ENCODE measurements around the gene PSME3IP1.

Gene PSME3IP1

GRCh38 chr16:57185446-57185944, 344 bp downstream of the PSME3IP1 start:
- H3K36me3 ChIP-seq (ENCODE audit: control insufficient read depth in 2 of 2, insufficient read depth in 1 of 2, low read length in 2 of 2) = no peaks in the 10 kb centered on the region; a peak in 1 of 3 replicates
- H3K4me3 ChIP-seq (ENCODE audit: low read depth, low read length) = peak overlapping the region; percentile 85
- peaks cover 2% of the 10 kb centered on the region for H3K4me1 ChIP-seq (ENCODE audit: control insufficient read depth, insufficient read depth, low read length)
- H3K9me3 ChIP-seq (ENCODE audit: control insufficient read depth, insufficient read depth, low read depth, low read length) = no peaks in the 10 kb centered on the region
- ChIA-PET CTCF (interaction anchor here (0.6 to 1.8 kb wide), 5 partner anchors 8 to 940 kb away, joined by 3 to 6 read pairs (median 4); partner anchors contain the start of gene CPNE2), POLR2A (interaction anchor here (0.6 to 1.9 kb wide), 12 partner anchors 11 to 450 kb away, joined by 3 to 8 read pairs (median 4); partner anchors contain the start of genes ARL2BP, CIAPIN1 and COQ9)
- peak overlapping the region; percentile 77 for H3K27ac ChIP-seq (ENCODE audit: extremely low read depth, low read depth, low read length)
- no peak for TF ChIP-seq ZNF521 (tag by site-specific recombination; IDR thresholded peaks at IDR 0.05)
- no peak for TF ChIP-seq REPIN1 (tag by site-specific recombination; IDR thresholded peaks at IDR 0.05; ENCODE audit: low read depth)
- no peak for TF ChIP-seq ZNF529 (tag by site-specific recombination; IDR thresholded peaks at IDR 0.05; ENCODE audit: insufficient replicate concordance)
- TF ChIP-seq SP3 (tag by site-specific recombination; IDR thresholded peaks at IDR 0.05) = no peak
- TF ChIP-seq ZNF23 (tag by site-specific recombination; IDR thresholded peaks at IDR 0.05; ENCODE audit: borderline replicate concordance) = no peak
- TF ChIP-seq GLI4 (tag by site-specific recombination; IDR thresholded peaks at IDR 0.05) = no peak
- no peak for TF ChIP-seq ZNF560 (tag by site-specific recombination; IDR thresholded peaks at IDR 0.05; ENCODE audit: borderline replicate concordance)
- TF ChIP-seq ZNF658 (tag by site-specific recombination; IDR thresholded peaks at IDR 0.05) = no peak
- no peak for TF ChIP-seq ZNF660 (tag by site-specific recombination; IDR thresholded peaks at IDR 0.05)
- no peak for TF ChIP-seq ZNF248 (tag by site-specific recombination; IDR thresholded peaks at IDR 0.05)
- no peak for TF ChIP-seq ZSCAN16 (tag by site-specific recombination; IDR thresholded peaks at IDR 0.05)
- no peak for TF ChIP-seq TRIM28 (IDR thresholded peaks at IDR 0.05; ENCODE audit: borderline replicate concordance, low read length)
- no peak for TF ChIP-seq ZNF768 (tag by site-specific recombination; IDR thresholded peaks at IDR 0.05)
- TF ChIP-seq ZFP69B (tag by site-specific recombination; IDR thresholded peaks at IDR 0.05) = no peak
- TF ChIP-seq ZNF223 (tag by site-specific recombination; IDR thresholded peaks at IDR 0.05) = no peak
- peak; percentile 96 for TF ChIP-seq ZNF335 (tag by site-specific recombination; conservative IDR thresholded peaks at IDR 0.05)
- TF ChIP-seq ZNF132 (tag by site-specific recombination; IDR thresholded peaks at IDR 0.05; ENCODE audit: borderline replicate concordance) = no peak
- TF ChIP-seq ZNF433 (tag by site-specific recombination; IDR thresholded peaks at IDR 0.05; ENCODE audit: low read depth) = no peak
- TF ChIP-seq ZNF404 (tag by site-specific recombination; IDR thresholded peaks at IDR 0.05) = no peak
- TF ChIP-seq ZBTB11 (tag by site-specific recombination; conservative IDR thresholded peaks at IDR 0.05; ENCODE audit: low read depth) = peak; percentile 90
- no peak for TF ChIP-seq ZNF24 (tag by site-specific recombination; IDR thresholded peaks at IDR 0.05)
- TF ChIP-seq ZNF398 (tag by site-specific recombination; IDR thresholded peaks at IDR 0.05) = no peak
- no peak; the same call in none of the 2 replicates for TF ChIP-seq ZNF76 (tag by site-specific recombination; IDR thresholded peaks at IDR 0.05; ENCODE audit: borderline replicate concordance, low read depth)
- peak; percentile 64 for TF ChIP-seq ZXDB (tag by site-specific recombination; IDR thresholded peaks at IDR 0.05)
- no peak for TF ChIP-seq ZNF501 (tag by site-specific recombination; IDR thresholded peaks at IDR 0.05)
- no peak for TF ChIP-seq ZBTB10 (tag by site-specific recombination; IDR thresholded peaks at IDR 0.05)
- TF ChIP-seq OVOL3 (tag by site-specific recombination; IDR thresholded peaks at IDR 0.05) = no peak
- TF ChIP-seq PRDM6 (tag by site-specific recombination; IDR thresholded peaks at IDR 0.05) = no peak
- TF ChIP-seq ZNF777 (tag by site-specific recombination; IDR thresholded peaks at IDR 0.05; ENCODE audit: borderline replicate concordance) = peak; percentile 45; the same call in 1 of the 2 replicates
- TF ChIP-seq ZNF324 (tag by site-specific recombination; IDR thresholded peaks at IDR 0.05) = peak; percentile 69; the same call in 1 of the 2 replicates
- TF ChIP-seq EGR2 (tag by site-specific recombination; IDR thresholded peaks at IDR 0.05; ENCODE audit: low read depth) = no peak

All from HEK293 (cell line).